Measurements from ENCODE around the gene REXO1. TPM values are rescaled to one million over a fixed set of nuclear protein-coding genes. Genes with fewer than 3 reads are reported as not detected.

REXO1 gene
- total and polyA plus RNA-seq, 9 of the 15 experiments (the other 6 are each of a cell fraction or from before 2014, with no cell fraction given), result 0.04 to 63.3 (median 15.8) TPM

DNA sequence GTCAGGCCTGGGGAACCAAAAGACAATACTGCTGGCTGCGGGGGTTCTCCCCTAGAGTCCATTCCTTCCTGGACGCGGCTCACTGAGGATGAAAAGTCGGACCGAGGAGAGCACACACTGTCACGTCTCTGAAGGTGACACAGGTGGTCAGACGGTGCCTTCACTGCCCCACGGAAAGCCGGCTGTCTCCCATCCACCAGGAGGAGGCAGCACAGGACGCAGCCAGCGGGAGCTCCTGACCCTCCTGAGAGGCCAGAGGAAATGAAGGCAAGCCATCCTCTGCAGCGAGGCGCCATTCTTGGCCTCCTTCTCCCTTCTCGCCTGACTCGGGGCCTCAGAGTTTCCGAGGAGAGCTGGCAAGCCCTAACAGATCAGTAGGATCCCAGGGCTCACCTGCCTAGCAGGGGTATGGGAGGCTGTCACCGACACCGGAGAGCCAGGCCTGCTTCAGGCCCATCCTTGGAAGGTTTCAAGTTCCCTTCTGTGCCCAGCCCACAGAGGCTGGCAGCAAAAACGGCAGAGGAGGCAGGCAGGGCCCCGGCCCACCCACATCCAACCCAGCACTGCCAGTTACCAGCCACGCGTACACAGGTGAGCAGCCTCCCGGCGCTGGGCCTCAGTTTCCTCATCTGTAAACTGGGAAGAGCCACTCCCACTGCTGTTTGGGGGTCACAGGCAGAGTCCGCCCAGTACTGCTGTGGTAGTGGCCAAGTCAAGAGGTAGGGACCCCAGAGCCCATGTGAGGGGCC is 4.5 kb downstream of the REXO1 start:
- BruUV-seq (replicated peaks), result no TSS peak
- DNase-seq (ENCODE audit: extremely low read depth in 1 of 4, low spot score in 3 of 4), result no peak
- FAIRE-seq, result no peak
- Histone ChIP-seq H3K4me1 (replicated peaks in 1 of 2; ENCODE audit: control insufficient read depth in 2 of 2, insufficient read depth in 2 of 2, low read length in 2 of 2) (peaks cover 38 to 91% of the 10 kb centered on the region in 2 experiments), H3K27ac (ENCODE audit: extremely low read depth, low read depth, low read length) (no peak overlapping the region), H3K79me2 (ENCODE audit: control insufficient read depth, insufficient read depth, low read length) (peaks cover 98% of the 10 kb centered on the region), H3K9ac (ENCODE audit: insufficient read depth in 1 of 2, low read depth in 2 of 2, low read length in 2 of 2) (peak overlapping the region in 1 of 2 experiments; percentile 82; a peak in 2 of 4 replicates), H4K20me1 (replicated peaks; ENCODE audit: control insufficient read depth, insufficient read depth, low read length) (peaks cover 69% of the 10 kb centered on the region), H3K4me3 (no peak overlapping the region), H3K9me3 (replicated peaks; ENCODE audit: control insufficient read depth, insufficient read depth, low read depth, low read length) (no peaks in the 10 kb centered on the region), H3K9me1 (ENCODE audit: control insufficient read depth, insufficient read depth, low read length) (peaks cover 3% of the 10 kb centered on the region), H3K36me3 (ENCODE audit: control insufficient read depth, insufficient read depth, low read length) (peaks cover 63% of the 10 kb centered on the region), H3K4me2 (ENCODE audit: insufficient read depth, low read length) (no peak overlapping the region), H3K27me3 (ENCODE audit: control insufficient read depth in 2 of 2, insufficient read depth in 2 of 2, low read length in 2 of 2) (no peaks in the 10 kb centered on the region), H2AFZ (ENCODE audit: low read depth, low read length) (no peak overlapping the region)
- in situ Hi-C loops (cut with MboI) (no loop called here), intact Hi-C loops (cut with micrococcal nuclease) (no loop called here)
- WGBS (ENCODE audit: insufficient coverage, low coverage, missing lambda C conversion rate), result 87% methylated on average over 21 of the region's 25 CpGs
- ChIA-PET CTCF (ENCODE audit: low intra/inter-chr PET ratio) (no interaction called here), POLR2A (interaction anchor here (0.6 to 1.6 kb wide), 9 partner anchors 8 to 632 kb away, joined by 3 to 6 read pairs (median 3); partner anchors contain the start of gene GADD45B)
- no peak for ATAC-seq
- TF ChIP-seq, protein P1, sequence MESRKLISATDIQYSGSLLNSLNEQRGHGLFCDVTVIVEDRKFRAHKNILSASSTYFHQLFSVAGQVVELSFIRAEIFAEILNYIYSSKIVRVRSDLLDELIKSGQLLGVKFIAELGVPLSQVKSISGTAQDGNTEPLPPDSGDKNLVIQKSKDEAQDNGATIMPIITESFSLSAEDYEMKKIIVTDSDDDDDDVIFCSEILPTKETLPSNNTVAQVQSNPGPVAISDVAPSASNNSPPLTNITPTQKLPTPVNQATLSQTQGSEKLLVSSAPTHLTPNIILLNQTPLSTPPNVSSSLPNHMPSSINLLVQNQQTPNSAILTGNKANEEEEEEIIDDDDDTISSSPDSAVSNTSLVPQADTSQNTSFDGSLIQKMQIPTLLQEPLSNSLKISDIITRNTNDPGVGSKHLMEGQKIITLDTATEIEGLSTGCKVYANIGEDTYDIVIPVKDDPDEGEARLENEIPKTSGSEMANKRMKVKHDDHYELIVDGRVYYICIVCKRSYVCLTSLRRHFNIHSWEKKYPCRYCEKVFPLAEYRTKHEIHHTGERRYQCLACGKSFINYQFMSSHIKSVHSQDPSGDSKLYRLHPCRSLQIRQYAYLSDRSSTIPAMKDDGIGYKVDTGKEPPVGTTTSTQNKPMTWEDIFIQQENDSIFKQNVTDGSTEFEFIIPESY (CRISPR knock-in tag; IDR thresholded peaks at IDR 0.05), result peak; percentile 95
- TF ChIP-seq RBM22 (IDR thresholded peaks at IDR 0.05; ENCODE audit: low read depth, low read length, poor library complexity, severe bottlenecking), result peak; percentile 50
- no peak for TF ChIP-seq CHD4 (IDR thresholded peaks at IDR 0.05; ENCODE audit: insufficient read depth, insufficient replicate concordance, low read depth, low read length, poor library complexity, severe bottlenecking)
- 0 out of 2 replicates have a peak, but pooled peaks have one; percentile 33 for TF ChIP-seq POLR2AphosphoS5 (IDR thresholded peaks at IDR 0.05; ENCODE audit: control insufficient read depth, insufficient read depth, low read depth, low read length)
- TF ChIP-seq KLF1 (tag; IDR thresholded peaks at IDR 0.05), result no peak
- TF ChIP-seq, protein P2, sequence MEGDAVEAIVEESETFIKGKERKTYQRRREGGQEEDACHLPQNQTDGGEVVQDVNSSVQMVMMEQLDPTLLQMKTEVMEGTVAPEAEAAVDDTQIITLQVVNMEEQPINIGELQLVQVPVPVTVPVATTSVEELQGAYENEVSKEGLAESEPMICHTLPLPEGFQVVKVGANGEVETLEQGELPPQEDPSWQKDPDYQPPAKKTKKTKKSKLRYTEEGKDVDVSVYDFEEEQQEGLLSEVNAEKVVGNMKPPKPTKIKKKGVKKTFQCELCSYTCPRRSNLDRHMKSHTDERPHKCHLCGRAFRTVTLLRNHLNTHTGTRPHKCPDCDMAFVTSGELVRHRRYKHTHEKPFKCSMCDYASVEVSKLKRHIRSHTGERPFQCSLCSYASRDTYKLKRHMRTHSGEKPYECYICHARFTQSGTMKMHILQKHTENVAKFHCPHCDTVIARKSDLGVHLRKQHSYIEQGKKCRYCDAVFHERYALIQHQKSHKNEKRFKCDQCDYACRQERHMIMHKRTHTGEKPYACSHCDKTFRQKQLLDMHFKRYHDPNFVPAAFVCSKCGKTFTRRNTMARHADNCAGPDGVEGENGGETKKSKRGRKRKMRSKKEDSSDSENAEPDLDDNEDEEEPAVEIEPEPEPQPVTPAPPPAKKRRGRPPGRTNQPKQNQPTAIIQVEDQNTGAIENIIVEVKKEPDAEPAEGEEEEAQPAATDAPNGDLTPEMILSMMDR (IDR thresholded peaks at IDR 0.05 in 2 of 3, conservative IDR thresholded peaks at IDR 0.05 in 1 of 3; ENCODE audit: insufficient read depth in 2 of 3, low read depth in 1 of 3, low read length in 3 of 3), result peak; percentile 26 to 42 (median 33); a peak in 5 of 6 replicates

Measured in K562 (cell line).